HG03175 (cell line): ENCODE results near the gene SCOC.
"Not testable (repeated sequence)": the region's sequence is repeated elsewhere in the genome, so short reads cannot be mapped to it uniquely, and the experiment has no call there.

Experiments used
- ATAC-seq: cut with Tn5 transposase; IDR thresholded peaks from one replicate; pipeline ENCODE4 v1.9.1; 2021; ENCODE audit warnings: mild to moderate bottlenecking, moderate library complexity; ENCODE audit not compliant: unreplicated experiment

The SCOC gene

DNA sequence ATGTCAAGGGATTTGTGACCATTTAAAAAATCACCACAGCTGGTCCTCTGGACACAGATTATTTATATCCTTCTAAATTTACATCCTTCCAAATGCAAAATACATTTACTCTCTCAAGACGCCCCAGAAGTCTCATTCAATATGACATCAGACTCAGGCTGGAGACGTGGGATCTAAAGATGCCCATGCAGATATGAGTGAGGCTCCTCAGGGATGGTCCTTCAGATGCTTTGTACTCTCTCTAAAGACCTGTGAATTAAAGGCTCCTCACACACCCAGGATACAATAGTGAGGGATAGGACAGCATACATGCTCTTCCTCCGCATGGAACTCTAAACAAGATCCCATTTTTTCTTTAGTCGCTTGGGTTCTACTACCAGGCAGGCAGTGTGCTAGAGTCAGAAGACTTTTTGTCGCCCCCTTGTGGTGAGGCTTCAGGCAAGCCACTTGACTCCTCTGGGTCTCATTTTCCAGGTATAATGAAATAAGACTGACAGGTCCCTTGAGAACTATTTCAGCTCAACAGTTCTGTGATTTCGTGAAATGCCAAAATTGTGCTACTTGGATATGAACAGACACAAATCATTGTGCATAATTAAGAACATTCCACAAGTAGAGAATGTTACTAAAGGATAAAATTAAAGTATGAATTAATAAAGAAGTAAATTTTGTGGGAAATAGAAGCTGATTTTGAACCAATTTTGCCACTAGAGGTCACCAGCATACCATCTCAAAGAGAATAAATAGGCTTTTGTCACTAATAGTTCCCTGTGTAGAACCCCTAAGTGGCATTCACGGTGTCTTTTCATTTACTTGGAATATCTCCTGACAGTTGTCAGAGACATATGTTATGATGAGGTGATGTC lies 13.7 kb upstream of the SCOC start:
- peak; percentile 92 for ATAC-seq

DNA sequence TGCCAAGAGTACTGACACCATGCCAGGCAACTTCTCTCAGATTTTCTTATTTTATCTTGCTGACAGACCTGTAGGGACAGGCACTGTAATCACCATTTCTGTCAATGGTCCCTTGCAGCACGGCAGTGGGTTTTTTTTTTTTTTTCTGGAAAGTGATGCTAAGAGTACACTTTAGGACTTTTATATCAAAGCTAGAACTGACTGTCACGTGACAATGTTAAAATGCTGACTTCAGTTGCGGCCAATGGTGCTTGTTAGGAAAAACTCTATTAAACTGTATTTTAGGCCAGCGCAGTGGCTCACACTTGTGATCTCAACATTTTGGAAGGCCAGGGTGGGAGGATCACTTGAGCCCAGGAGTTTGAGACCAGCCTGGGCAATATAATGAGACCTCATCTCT lies 12.3 kb upstream of the SCOC start:
- no peak for ATAC-seq

DNA sequence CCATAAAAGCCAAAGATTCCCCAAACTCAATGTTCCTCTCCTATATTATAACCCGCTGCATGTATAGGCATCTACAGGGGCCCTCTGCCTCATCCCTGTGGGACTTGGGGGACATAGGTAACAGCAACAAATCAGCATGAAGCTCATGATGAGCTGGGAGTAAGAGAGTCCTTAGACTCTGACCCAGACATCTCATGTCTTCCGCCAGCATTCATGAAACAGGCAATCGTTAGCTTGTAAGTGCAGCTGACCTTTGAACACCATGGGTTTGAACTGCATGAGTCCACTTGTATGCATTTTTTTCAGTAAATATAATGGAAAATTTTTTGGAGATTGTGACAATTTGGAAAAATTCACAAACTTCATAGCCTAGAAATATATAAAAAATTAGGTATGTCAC lies 10.4 kb upstream of the SCOC start:
- no peak for ATAC-seq

DNA sequence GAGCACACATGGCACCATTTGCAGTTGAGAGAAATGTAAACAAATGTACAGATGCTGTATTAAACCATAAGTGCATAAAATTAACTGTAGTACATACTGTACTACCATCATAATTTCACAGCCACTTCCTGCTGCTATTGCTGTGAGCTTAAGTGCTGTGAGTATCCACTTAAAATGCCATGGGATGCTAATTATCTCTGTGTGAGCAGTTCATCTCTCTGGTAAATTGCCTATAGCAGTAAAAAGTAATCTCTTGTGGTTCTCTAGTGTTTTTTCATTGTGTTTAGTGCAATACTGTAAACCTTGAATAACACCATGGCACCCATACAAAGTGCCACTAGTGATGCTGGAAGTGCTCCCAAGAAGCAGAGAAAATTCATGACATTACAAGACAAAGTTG lies 9.9 kb upstream of the SCOC start:
- no peak for ATAC-seq

DNA sequence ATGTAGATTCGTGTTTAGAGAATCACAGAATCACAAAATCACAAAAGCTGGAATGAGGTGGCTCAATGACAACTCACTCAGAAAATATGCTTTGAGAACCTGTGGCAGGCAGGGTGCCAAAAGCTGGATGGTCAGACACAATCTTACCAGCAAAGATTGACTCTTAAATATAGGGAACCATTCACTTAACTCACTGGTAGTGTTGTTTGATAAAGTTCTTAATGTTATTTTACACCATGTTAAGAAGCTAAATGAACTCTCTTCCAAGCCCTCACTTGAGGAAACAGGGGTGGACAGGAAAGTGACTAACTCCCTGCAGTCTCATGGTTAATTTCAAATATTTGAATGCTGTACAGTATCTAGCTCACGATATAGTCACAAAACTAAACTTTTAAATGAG lies 5.7 kb upstream of the SCOC start:
- no peak for ATAC-seq

DNA sequence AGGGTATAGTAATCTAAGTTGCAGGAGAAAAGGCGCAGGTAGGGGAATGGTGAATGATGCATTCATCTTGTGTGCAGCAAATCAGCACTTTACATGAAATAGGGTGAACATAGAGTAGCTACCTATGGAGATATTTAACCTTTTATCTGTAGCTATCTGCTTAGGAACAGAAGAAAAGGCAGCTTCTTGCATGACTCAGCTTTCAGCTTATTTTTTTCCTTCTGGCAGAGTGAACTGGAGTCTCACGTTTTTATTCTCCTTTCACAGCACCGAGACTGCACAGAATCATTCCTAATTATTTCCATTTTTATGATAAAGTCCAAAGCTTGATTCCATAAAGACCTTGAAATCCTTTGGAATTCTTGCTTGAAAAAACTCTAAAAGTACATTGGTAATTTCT lies 4.8 kb upstream of the SCOC start:
- no peak for ATAC-seq

DNA sequence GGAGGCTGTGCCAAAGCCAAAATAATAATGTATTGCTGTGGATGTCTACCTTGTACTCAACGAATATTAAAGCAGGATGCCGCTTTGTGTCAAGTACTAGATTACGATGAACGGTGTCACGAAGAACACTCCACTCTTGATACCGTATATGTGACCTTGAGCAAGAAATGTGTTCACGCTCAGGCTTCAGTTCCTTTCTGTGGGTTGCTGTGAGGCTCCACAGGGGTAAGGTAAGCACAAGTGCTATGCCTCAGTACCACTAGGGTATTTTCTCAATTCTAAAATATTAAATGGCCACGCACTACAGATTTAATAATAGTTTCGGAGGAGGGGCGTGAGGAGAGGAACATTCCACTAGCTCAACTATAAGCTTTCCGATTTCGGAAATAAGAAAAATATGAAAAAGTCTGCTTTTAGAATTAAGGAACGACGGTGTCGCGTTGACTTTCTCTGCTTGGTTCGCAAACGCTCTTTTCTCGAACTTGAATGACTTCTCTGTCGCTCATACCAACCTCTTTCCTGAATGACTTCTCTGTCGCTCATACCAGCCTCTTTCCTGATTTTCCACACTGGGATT lies 607 bp upstream of the SCOC start:
- peak; percentile 67 for ATAC-seq

DNA sequence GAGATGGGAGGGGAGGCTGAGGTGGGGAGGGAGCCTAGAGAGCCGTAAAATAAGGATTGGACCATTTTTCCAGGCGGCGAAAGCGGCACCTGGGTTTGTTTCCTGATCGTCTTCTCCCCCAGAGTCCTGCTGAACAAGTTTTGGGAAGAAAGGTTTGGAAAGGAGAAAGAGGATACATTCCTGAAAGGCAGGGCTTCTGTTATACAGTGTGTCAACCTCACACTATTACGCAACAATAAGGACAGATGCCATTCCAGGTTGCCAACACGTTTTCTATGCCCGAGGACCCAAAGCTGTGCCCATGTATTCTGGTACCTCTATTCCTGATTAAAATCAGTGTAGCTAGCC lies 658 bp downstream of the SCOC start:
- no peak for ATAC-seq

DNA sequence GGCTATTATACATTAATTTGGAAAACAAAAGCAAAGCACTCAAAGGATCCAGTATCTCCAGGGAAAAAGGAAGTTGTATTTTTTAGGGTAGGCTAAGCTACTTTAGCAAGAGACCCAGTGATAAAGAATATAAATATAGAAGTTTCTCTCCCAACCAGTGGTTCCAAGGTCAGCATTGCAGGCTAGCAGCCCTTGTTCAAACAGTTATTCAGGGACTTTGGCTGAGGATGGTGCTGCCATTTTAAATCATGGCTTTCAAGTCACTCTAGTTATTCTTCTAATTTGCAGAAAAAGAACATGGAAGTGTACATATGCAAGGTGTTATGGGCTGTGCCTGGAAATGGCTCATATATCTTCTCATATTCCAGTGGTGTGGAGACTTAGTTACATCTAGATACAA lies 9.3 kb downstream of the SCOC start:
- no peak for ATAC-seq

DNA sequence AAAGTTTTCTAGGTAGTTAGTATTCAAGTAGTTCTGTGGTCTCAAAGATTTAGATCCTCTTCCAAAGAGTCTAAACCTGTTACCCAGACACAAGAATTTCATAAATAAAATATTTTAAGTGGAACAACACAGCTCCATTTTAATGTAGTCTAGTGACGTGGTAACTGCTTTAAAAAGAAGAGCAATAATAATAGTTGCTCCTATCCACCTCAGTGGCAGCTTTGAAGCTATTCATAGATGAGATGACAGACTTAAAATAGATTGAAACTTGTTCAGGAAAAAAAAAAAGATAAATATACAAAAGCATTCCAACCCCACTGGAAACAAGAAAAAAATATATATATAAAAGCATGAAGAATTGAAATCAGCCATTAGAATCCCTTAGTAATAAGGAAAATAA lies 14.6 kb downstream of the SCOC start:
- ATAC-seq = no peak

DNA sequence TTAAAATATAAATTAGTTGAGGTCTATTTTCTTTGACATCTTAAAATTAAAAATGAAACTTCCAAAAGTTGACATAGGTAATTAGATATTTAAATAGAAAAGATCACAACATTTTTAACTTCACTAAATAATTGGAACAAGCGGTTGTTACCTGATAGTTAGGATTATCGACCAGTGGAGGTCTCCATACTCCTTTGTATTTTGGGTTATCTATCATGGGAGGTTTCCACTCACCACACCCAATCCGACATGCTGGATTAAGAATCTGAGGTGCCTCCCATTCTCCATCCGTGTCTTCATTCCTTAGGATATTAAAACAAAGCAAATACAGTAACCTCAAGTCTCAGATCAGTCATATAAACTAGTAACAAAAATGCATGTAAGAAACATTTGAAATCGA lies 22.2 kb downstream of the SCOC start:
- ATAC-seq = no peak

DNA sequence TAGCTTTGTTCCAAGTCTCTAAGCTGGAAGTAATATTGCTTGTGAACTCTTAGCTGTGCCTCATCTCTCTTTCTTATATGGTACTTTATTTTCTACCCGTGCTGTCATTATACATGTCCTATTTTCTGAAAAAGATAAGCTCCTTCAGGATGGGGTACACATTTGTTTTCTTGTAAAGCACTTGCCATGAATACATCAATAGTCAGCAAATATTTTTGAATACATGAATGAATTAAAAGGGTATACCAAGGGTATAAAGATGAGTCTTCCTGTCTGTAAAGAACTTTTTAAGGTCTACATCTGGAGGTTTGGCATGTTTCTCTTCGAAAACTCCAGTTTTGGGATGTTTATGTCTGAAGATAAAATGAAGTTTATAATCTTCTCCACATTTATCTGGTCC lies 26.7 kb downstream of the SCOC start:
- ATAC-seq = no peak

DNA sequence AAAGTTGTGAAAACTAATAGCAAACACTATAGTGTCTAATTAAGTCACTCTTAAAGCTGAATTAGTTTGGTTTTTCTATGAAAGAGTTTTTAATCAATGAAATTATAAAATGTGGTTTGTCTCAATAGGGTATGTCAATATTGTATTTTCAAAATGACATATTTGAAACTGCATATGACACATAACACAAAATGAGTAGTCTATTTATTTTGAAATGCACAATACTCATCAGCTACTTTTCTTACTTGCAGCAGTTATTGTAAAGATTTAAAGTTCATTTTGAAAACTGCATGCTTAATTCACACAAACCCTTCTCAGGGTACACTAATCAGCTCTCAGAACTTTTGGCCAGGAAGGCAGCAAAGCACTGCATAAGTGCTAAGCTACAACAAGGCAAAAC lies 32.8 kb downstream of the SCOC start:
- ATAC-seq = no peak

DNA sequence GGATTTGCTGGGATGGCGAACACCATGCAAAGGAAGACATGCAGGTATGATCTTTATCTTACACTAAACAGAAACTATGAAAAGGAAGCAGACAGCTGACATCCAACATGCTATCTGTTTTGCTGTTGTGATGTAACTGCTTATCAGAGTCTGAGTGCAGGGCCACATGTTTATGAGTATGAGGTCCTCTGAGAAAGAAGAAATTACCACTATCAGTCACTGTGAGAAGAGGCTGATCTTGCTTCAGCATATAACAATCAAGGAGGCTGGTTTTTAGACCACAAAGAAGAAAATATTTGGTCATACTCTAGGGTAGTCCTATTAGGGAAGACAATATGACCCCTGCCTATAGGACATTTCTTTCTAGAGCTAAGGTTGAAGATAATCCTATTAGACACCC lies 35.5 kb downstream of the SCOC start:
- no peak for ATAC-seq

DNA sequence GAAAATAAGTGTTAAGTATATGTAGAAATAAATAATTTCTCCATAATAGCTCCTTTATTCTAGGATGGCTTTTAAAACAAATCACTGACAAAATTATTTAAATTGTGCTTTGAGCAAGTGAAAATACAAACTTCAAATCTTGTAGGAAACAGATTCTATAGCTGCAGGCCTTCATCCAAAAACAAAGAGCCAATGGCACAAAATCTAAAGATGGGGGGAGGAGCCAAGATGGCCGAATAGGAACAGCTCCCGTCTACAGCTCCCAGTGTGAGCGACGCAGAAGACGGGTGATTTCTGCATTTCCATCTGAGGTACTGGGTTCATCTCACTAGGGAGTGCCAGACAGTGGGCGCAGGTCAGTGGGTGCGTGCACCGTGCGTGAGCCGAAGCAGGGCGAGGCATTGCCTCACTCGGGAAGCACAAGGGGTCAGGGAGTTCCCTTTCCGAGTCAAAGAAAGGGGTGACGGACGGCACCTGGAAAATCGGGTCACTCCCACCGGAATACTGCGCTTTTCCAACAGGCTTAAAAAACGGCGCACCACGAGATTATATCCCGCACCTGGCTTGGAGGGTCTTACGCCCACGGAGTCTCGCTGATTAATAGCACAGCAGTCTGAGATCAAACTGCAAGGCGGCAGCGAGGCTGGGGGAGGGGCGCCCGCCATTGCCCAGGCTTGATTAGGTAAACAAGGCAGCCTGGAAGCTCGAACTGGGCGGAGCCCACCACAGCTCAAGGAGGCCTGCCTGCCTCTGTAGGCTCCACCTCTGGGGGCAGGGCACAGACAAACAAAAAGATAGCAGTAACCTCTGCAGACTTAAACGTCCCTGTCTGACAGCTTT lies 39.9 kb downstream of the SCOC start:
- not testable (repeated sequence) for ATAC-seq

DNA sequence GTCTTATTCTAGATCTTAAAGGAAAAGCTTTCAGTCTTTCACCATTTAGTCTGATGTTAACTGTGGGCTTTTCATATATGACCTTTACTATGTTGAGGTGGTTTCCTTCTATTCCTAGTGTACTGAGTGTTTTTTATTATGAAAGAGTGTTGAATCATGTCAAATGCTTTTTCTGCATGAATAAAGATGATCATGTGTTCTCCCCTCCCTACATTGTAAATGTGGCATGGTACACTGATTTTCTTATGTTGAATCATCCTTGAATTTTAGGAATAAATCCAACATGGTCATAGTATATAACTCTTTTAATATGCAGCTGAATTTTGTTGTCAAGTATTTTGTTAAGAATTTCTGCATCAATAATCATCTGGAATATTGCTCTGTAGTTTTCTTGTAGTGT lies 49.7 kb downstream of the SCOC start:
- ATAC-seq = no peak

DNA sequence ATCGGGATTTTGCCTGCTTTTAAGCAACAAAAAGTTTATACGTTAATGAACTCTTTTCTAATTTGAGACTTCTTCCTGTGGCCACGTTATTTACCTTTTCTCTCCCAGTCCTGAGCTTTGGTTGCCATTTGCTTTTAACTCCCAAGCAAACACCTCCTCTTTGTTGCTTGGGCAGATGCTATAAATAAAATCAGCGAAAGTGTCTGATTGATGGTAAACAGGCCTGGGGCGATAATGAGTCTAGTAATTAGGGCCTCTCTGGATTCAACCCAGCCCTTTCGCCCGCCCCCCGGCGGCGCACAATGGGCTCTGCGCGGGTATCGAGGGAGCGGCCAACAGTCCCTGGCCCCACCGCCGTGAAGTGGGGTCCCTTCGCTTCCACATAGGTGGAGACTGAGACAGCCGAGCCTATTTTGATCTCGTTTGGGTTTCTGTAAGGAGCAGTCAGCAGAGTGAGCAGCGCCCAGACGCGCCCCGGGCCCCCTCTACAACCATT lies 53.2 kb downstream of the SCOC start:
- peak; percentile 7 for ATAC-seq

DNA sequence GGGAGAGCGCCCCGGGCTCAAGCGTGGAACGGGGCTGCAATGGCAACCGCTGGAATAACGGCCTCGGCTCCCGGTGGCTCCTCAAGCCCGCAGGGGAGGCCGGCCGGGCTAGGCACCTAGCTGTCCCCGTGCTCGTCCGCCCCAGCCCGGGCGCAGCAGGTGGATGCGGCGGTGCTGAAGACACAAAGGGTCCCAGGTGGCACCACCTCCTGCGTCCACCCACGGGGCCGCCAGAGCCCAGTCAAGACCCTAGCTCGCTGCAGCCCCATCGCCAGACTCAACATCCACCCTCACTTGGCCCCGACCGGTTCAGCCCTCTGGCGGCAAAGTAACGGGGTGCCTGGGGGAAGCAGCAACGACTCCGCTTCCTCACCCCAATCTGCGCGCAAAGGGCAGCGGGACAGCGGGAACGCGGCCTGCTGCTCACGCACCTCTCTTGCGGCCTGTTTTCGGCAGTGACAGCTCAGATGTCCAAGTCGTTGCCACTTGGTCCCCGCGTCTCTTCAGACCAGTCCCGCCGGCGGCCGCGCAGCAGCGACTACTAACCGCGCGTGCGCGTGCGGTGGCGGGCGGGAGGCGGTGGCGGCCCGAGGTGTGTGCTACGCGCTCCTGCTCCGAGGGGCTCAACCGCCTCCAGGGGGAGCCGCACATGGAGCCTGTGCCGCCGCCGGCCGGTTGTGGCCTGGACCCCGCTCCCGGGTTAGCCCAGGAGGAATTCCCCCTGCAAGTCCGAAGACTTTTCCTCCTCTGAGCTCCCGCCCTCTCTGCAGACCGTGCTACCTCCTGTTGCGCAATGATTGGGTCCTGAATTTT lies 53.9 kb downstream of the SCOC start, which contains the start of gene CLGN:
Gene CLGN (minus strand): TSS at position 543 of the 813 bp plus-strand sequence. CDS start 14,570 bp downstream, outside the sequence.
- peak; percentile 86 for ATAC-seq

DNA sequence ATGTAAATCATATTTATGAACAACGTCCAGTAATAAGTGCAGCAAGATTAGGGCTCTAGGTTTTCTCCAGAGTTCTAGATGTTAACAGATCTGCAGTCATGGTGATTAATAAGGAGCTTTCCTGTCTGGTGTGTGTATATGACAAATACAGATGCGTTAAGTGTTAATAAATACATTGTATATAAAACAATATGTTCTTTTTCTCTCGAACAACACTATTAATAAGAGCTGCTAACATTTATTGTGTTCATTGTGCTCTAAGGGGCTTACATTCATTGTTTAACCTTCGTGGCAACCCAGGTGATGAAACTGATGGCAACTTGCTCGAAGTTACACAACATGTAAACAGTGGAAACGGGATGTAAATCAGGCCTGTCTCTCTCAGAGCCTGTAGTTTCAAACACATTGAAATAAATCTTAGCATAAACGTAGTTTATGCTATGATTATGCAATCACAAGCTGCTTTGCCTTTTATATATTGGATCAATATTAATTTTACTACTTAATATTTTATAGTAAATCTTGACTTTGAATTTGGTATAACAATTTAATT lies 54.5 kb downstream of the SCOC start:
- ATAC-seq = no peak
